OCI-LY7 (cell line): ENCODE results near the gene PDK2.

ENCODE experiments used
- EZH2phosphoT487 ChIP-seq: fragments of 200-600 bp; sonication (generic); IDR thresholded peaks from 2 replicates; pipeline ENCODE4 v1.6.1; 2018; ENCODE audit warnings: low read depth, borderline replicate concordance, mild to moderate bottlenecking, mixed run types, antibody characterized with exemption, low read length, moderate library complexity, mixed read lengths
- TF ChIP-seq, protein P1 (sequence below): fragments of 200-600 bp; sonication (generic); conservative IDR thresholded peaks from 2 replicates; pipeline ENCODE4 v1.5.1; 2014; ENCODE audit warnings: mild to moderate bottlenecking, antibody characterized with exemption, low read length, moderate library complexity, mixed read lengths

DNA sequence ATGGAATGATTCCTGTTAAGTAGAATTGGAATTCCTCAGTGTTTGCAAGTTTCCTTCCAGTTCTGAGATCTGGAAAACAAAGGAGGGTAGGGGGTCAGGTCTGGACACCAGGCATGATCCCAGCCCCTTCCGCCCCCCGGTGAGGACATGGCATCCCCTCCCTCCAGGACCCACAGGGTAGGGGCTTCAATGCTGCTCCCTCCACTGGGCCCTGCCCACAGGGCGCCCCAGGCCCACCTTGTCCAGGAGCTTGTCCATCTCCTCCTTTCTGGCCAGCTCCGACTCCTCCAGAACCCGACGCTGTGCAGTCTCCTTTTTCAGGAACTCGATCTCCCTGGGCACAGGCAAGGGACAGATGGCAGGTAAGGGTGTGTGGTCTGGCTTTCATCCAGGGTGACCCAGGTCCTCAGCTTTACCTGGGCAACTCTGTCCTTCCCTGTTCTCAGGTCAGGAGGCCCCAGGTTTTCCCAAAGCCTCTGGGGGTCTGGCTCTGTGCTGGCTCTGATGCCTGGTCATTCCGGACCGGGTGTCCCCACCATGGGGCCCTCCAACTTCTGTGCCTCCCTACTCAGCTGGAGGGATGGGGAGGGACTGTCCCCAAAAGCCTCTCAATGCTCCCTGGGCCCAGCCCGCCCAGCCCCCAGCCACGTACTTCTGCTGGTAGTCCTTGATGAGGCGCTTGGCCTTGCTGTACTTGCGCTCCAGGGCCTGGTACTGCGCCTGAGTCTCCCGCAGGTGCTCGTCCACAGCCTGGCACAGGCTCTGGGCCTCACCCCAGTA is 40.4 kb downstream of the PDK2 start:
- TF ChIP-seq, protein P1, sequence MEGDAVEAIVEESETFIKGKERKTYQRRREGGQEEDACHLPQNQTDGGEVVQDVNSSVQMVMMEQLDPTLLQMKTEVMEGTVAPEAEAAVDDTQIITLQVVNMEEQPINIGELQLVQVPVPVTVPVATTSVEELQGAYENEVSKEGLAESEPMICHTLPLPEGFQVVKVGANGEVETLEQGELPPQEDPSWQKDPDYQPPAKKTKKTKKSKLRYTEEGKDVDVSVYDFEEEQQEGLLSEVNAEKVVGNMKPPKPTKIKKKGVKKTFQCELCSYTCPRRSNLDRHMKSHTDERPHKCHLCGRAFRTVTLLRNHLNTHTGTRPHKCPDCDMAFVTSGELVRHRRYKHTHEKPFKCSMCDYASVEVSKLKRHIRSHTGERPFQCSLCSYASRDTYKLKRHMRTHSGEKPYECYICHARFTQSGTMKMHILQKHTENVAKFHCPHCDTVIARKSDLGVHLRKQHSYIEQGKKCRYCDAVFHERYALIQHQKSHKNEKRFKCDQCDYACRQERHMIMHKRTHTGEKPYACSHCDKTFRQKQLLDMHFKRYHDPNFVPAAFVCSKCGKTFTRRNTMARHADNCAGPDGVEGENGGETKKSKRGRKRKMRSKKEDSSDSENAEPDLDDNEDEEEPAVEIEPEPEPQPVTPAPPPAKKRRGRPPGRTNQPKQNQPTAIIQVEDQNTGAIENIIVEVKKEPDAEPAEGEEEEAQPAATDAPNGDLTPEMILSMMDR, result no peak
- TF ChIP-seq EZH2phosphoT487, result no peak
